Esophagus squamous epithelium (tissue), 5 donors: Measurements from ENCODE around the gene TCP11L1. TPM values are rescaled to one million over a fixed set of nuclear protein-coding genes. Genes with fewer than 3 reads are reported as not detected.
"Not testable (repeated sequence)": the region's sequence is repeated elsewhere in the genome, so short reads cannot be mapped to it uniquely, and the experiment has no call there.

Source experiments
- DNase-seq: peaks from one replicate; lab custom pipeline; 2025; lab: John Stamatoyannopoulos, UW
- H3K27ac ChIP-seq, 4 donors: fragments of 200-600 bp; sonication (generic); one replicate each; pipeline ENCODE4 v1.5.1; 2016 to 2019; ENCODE audit warnings: mild to moderate bottlenecking in 1 of 4
- H3K27me3 ChIP-seq, 4 donors: fragments of 200-600 bp; sonication (generic); 1 replicate in 3 of 4; 2 replicates in 1 of 4; pipeline versions ENCODE4 v1.5.1 to v1.6.0; 2017 to 2021; ENCODE audit warnings: antibody characterized with exemption in 1 of 4
- H3K36me3 ChIP-seq, 3 donors: fragments of 200-600 bp; sonication (generic); one replicate each; pipeline ENCODE4 v1.5.1; 2016 to 2019
- H3K4me1 ChIP-seq, 3 donors: fragments of 200-600 bp; sonication (generic); one replicate each; pipeline ENCODE4 v1.5.1; 2017 to 2019
- H3K4me3 ChIP-seq, 4 donors: fragments of 200-600 bp; sonication (generic); 1 replicate in 3 of 4; 2 replicates in 1 of 4; pipeline ENCODE4 v1.5.1; 2016 to 2019; ENCODE audit warnings: mild to moderate bottlenecking in 2 of 4, moderate library complexity in 1 of 4
- H3K9me3 ChIP-seq, 3 donors: fragments of 200-600 bp; sonication (generic); one replicate each; pipeline ENCODE4 v1.5.1; 2016 to 2019
- CTCF ChIP-seq, 6 experiments: fragments of 450-650 bp in 4 of 6; fragments of 200-600 bp in 2 of 6; sonication (generic) in 2 of 6; IDR thresholded peaks; one replicate each; pipeline ENCODE4 v1.5.1; 2016 to 2019; ENCODE audit warnings: antibody characterized with exemption in 6 of 6, mild to moderate bottlenecking in 4 of 6, moderate library complexity in 4 of 6
- POLR2A ChIP-seq, 4 donors: fragments of 450-650 bp; IDR thresholded peaks; one replicate each; pipeline ENCODE4 v1.6.1; 2017; ENCODE audit warnings: antibody characterized with exemption in 4 of 4, mild to moderate bottlenecking in 4 of 4, moderate library complexity in 3 of 4
- whole genome bisulfite sequencing, 2 donors: methylation state at CpG; one replicate each; pipeline ENCODE4 v1.1.5; 2018; 5-methylcytosine and 5-hydroxymethylcytosine counted together
- intact Hi-C: fragments of 100-400 bp; cut with DNase I; formaldehyde crosslinking; loops from one replicate; pipeline ENCODE4 v1.15.0; 2022
- small RNA-seq, 4 donors: library from RNA; depleted of rRNA; stranded (forward); fragments of <200 nt; gene quantifications; one replicate each; pipeline ENCODE3, GENCODE V24; 2016
- total RNA-seq, 4 donors: library from RNA; depleted of rRNA; stranded (reverse); fragments of >200 nt; gene quantifications; one replicate each; pipeline ENCODE4 v1.1.0, GENCODE V29; 2016
- donor health status: DM: yes; HTN: yes; CAD: no.

The TCP11L1 gene
- total RNA-seq, 4 donors from 2014 or later: 15.0 to 31.8 (median 17.7) TPM

GRCh38 chr11:33103836-33104235 is 64.5 kb downstream of the TCP11L1 start:
- H3K4me3 ChIP-seq: no peak overlapping the region
- TF ChIP-seq CTCF (IDR thresholded peaks at IDR 0.05): no peak
- no peak for TF ChIP-seq POLR2A (IDR thresholded peaks at IDR 0.05)

GRCh38 chr11:33109294-33109895 is 70.0 kb downstream of the TCP11L1 start:
- peaks cover 0 to 19% (median 0%) of the 10 kb centered on the region in 3 donors for H3K36me3 ChIP-seq
- no peak overlapping the region for H3K4me3 ChIP-seq
- H3K27ac ChIP-seq: no peak overlapping the region
- no peaks in the 10 kb centered on the region for H3K4me1 ChIP-seq
- H3K9me3 ChIP-seq: no peaks in the 10 kb centered on the region
- no peak for DNase-seq
- intact Hi-C loops: no loop called here
- TF ChIP-seq CTCF (IDR thresholded peaks at IDR 0.05): no peak
- no peak for TF ChIP-seq POLR2A (IDR thresholded peaks at IDR 0.05)
- H3K27me3 ChIP-seq: no peaks in the 10 kb centered on the region

More at GRCh38 chr11:33103836-33104235, 64.5 kb downstream of the TCP11L1 start:
- H3K4me1 ChIP-seq: no peaks in the 10 kb centered on the region
- no peak for DNase-seq
- H3K27me3 ChIP-seq: no peaks in the 10 kb centered on the region
- peaks cover 0 to 75% (median 5%) of the 10 kb centered on the region in 3 donors for H3K36me3 ChIP-seq
- H3K9me3 ChIP-seq: no peaks in the 10 kb centered on the region
- intact Hi-C loops: no loop called here
- H3K27ac ChIP-seq: no peak overlapping the region

GRCh38 chr11:33110083-33110482 is 70.7 kb downstream of the TCP11L1 start:
- Histone ChIP-seq H3K9me3 (no peaks in the 10 kb centered on the region), H3K4me3 (no peak overlapping the region), H3K36me3 (peaks cover 0 to 12% (median 0%) of the 10 kb centered on the region in 3 donors), H3K27ac (no peak overlapping the region), H3K4me1 (no peaks in the 10 kb centered on the region), H3K27me3 (no peaks in the 10 kb centered on the region)
- WGBS, 2 donors: 57% methylated on average over 1 of the region's 1 CpG; no CpG with 5 or more reads in 1 of the 2 donors
- intact Hi-C loops: no loop called here
- TF ChIP-seq POLR2A (IDR thresholded peaks at IDR 0.05) (no peak), CTCF (IDR thresholded peaks at IDR 0.05) (no peak)
- DNase-seq: no peak

GRCh38 chr11:33116535-33116934 is 77.2 kb downstream of the TCP11L1 start:
- Histone ChIP-seq H3K27me3 (no peaks in the 10 kb centered on the region), H3K9me3 (no peaks in the 10 kb centered on the region), H3K4me3 (no peak overlapping the region), H3K36me3 (no peaks in the 10 kb centered on the region), H3K27ac (no peak overlapping the region), H3K4me1 (no peaks in the 10 kb centered on the region)
- TF ChIP-seq POLR2A (IDR thresholded peaks at IDR 0.05) (no peak), CTCF (IDR thresholded peaks at IDR 0.05) (no peak)
- DNase-seq: no peak
- intact Hi-C loops: no loop called here

GRCh38 chr11:33122696-33123095 is 83.3 kb downstream of the TCP11L1 start:
- H3K27me3 ChIP-seq, intact Hi-C loops, H3K27ac ChIP-seq, H3K4me1 ChIP-seq, H3K9me3 ChIP-seq, H3K4me3 ChIP-seq, H3K36me3 ChIP-seq, DNase-seq: not testable (repeated sequence)
- 80 to 100% methylated on average over 1 of the region's 1 CpG for WGBS, 2 donors

Small RNAs within 50 kb of the gene (small RNA-seq; reads per million reads assigned to genes)
- 0 reads per million in 4 donors for gene RF00019

Other genes with a start within 250 kb of the TCP11L1 start
- under 1 TPM in 1 of 4 donors, not detected in 3; 0.18 TPM for gene CCDC73, start 244.9 kb upstream of the TCP11L1 start, total RNA-seq
- gene PRRG4, start 209.6 kb upstream of the TCP11L1 start, total RNA-seq: 10 to 100 TPM; 31.7 to 60.1 (median 45.1) TPM
- gene QSER1, start 146.8 kb upstream of the TCP11L1 start, total RNA-seq: 10 to 100 TPM; 26.7 to 43.5 (median 33.3) TPM
- 1 to 10 TPM; 2.3 to 9.7 (median 6.8) TPM for gene DEPDC7, start 23.7 kb upstream of the TCP11L1 start, total RNA-seq
- 10 to 100 TPM; 11.2 to 23.3 (median 18.2) TPM for gene CSTF3, start 121.9 kb downstream of the TCP11L1 start, total RNA-seq
- 100 to 1,000 TPM in 1 of 4 donors, 10 to 100 TPM in 3; 43.8 to 169 (median 68.9) TPM for gene HIPK3, start 217.8 kb downstream of the TCP11L1 start, total RNA-seq